Activated CD8-positive, alpha-beta memory T cell treated with anti-CD3 and anti-CD28 coated beads, Interleukin-2, amount 50 U/mL, for 24 hours (primary cell): Measurements from ENCODE around the gene PRKAR2A.
"Not testable (repeated sequence)": the region's sequence is repeated elsewhere in the genome, so short reads cannot be mapped to it uniquely, and the experiment has no call there.

Experiments
- DNase-seq: peaks from one replicate; pipeline ENCODE4 v3.0.0-alpha.2; 2020; ENCODE audit errors: extremely low read depth

PRKAR2A gene

GRCh38 chr3:48835650-48836366, 11.9 kb downstream of the PRKAR2A start:
- no peak for DNase-seq

- no peak for DNase-seq
Measured at GRCh38 chr3:48832684-48833083, 15.0 kb downstream of the PRKAR2A start.

DNA sequence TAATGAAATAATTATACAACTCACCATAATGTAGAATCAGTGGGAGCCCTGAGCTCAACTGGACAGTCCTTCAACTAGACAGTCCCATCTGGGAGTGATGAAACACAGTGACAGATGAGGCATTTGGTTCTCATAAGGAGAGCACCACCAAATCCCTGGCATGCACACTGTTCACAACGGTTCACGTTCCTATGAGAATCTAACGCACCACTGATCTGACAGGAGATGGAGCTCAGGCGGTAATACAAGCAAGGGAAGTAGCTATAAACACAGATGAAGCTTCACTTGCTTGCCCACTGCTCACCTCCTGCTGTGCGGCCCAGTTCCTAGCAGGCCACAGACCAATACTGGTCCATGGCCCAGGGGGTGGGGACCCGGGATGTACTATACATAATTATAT, 17.0 kb downstream of the PRKAR2A start:
- no peak for DNase-seq

DNA sequence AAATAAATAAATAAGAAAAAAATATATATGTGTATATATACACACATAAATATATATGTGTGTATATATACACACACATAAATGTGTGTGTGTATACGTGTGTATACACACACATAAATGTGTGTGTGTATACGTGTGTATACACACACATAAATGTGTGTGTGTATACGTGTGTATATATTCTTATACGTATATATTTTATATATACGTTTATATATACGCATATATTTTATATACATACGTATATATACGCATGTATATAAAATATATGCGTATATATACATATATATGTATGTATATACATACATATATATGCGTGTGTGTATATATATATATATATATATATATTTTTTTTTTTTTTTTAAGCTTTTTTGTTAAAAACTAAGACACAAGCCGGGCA, 18.1 kb downstream of the PRKAR2A start:
- DNase-seq = not testable (repeated sequence)

DNA sequence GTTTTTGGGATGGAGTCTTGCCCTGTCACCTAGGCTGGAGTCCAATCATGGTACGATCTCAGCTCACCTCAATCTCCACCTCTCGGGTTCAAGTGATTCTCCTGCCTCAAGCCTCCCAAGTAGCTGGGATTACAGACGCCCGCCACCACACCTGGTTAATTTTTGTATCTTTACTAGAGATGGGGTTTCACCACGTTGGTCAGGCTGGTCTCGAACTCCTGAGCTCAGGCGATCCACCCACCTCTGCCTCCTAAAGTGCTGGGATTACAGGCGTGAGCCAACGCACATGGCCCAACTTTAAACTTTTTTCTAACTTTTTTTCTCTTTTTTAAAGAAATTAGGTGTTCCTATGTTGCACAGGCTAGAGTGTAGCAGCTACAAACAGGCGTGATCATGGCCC, 19.8 kb downstream of the PRKAR2A start:
- not testable (repeated sequence) for DNase-seq

- DNase-seq = no peak
Measured at GRCh38 chr3:48826451-48826850, 21.2 kb downstream of the PRKAR2A start.

- no peak for DNase-seq
Measured at GRCh38 chr3:48820612-48821324, 26.9 kb downstream of the PRKAR2A start.

DNA sequence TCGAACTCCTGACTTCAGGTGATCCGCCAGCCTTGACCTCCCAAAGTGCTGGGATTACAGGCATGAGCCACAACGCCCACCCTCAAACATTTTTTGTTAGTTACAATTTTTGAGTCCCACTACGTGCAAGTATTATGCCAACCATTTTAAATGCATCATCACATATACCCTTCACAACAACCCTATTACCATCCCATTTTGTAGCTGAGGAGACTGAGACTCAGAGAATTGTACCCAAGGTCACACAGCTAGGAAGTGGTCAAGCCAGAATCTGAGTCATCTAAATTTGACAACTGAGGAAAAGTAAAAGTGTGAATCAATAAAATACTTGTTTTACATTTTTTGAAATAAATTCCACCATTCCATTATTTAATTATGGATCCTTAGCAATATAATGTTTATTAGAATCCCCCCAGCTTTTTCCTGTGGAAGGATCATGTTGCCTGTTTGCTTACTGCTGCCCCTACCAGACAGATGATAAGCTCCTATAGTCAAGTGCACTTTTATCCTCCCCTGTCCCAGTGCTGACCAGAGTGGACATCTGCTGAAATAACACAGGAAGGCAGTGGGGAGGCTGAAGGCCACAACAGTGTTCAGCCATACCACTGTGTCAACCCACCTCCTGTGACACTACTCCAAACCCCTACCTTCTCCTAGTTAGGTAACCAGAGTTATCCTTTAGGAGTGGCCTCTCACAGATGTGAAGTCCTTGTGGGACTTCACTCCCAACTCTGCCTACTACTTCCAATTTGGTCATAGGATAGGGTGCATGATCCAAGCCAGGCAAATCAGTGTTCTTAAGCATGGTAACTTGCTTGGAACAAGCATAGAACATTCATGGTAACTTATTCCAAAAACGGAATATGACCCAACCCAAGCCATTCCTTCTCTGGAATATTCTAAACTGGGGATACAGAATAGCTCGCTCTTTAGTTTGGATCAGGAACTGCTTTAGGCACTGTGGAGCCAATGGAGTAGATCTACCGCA, 28.1 kb downstream of the PRKAR2A start:
- no peak for DNase-seq

GRCh38 chr3:48811524-48811923, 36.1 kb downstream of the PRKAR2A start:
- DNase-seq = no peak

GRCh38 chr3:48804930-48805329, 42.7 kb downstream of the PRKAR2A start:
- DNase-seq = no peak

- DNase-seq = not testable (repeated sequence)
Measured at GRCh38 chr3:48800831-48801230, 46.8 kb downstream of the PRKAR2A start.

- no peak for DNase-seq
Measured at GRCh38 chr3:48798998-48799397, 48.7 kb downstream of the PRKAR2A start.

- DNase-seq = no peak
Measured at GRCh38 chr3:48797626-48798025, 50.0 kb downstream of the PRKAR2A start.

DNA sequence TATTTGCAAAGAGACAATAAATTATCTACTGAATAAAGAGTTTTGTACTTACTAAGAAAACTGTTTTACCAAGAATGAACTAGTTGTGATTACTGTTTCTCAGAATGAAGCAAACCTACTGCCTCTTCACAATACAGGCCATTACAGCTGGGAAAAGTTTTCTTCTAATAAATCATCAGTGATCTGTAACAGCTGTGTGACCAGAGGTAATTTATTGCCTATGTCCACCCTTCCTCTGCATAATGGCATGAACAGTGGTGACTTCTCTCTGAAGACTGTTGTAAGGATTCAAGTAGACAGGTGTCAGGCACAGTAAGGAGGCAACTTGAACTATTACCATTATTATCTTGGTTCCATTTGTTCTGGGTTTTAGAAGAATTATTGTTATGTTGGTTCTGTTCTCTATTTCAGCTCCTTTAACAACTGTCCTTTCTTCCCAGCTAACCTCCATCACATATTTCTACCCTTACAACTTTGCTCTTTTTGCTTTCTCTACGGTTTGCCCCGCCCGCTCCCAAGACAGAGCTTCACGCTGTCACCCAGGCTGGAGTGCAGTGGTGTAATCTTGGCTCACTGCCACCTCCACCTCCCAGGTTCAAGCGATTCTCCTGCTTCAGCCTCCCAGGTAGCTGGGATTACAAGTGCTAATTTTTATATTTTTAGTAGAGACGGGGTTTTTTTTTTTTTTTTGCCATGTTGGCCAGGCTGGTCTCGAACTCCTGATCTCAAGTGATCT, 51.5 kb downstream of the PRKAR2A start:
- DNase-seq = no peak

DNA sequence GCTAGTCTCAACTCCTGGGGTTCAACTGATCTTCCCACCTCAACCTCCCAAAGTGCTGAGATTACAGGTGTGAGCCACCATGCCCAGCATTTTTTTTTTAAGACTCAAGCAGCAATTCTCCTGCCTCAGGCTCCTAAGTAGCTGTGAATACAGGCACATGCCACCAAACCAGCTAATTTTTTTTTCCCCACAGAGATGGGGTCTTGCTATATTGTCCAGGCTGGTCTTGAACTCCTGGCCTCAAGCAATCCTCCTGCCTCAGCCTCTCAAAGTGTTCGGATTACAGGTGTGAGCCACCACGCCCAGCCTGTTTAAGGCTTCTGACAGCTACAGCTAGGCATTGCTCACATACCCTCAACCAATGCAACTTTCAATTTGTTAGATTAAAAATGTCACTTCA, 54.2 kb downstream of the PRKAR2A start:
- not testable (repeated sequence) for DNase-seq

- DNase-seq = no peak
Measured at GRCh38 chr3:48789665-48790064, 58.0 kb downstream of the PRKAR2A start.

DNA sequence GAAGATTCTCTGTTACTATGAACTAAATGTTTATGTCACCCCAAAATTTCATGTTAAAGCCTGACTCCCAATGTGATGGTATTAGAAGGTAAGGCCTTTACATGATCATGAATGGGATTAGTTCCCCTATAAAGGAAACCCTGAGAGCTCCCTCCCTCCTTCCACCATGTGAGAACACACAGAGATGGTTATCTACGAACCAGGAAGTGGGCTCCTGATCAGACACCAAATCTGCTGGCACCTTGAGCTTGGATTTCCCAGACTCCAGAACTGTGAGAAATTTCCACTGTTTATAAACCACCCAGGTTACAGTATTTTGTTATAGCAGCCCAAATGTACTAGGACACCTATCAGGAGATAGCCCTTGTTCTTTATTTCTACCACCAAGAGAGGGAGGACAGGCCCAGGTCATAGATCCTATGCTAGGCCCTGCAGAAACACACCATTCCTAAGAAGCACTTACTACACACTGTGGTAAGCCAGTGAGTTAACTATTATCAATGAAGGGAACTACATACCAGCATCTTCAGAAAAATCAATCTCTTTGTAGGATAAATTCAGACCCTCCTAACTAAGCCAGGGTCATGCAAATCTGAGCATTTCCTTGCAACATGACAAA, 59.0 kb downstream of the PRKAR2A start:
- DNase-seq = no peak

- DNase-seq = no peak
Measured at GRCh38 chr3:48784426-48785120, 63.1 kb downstream of the PRKAR2A start.

DNA sequence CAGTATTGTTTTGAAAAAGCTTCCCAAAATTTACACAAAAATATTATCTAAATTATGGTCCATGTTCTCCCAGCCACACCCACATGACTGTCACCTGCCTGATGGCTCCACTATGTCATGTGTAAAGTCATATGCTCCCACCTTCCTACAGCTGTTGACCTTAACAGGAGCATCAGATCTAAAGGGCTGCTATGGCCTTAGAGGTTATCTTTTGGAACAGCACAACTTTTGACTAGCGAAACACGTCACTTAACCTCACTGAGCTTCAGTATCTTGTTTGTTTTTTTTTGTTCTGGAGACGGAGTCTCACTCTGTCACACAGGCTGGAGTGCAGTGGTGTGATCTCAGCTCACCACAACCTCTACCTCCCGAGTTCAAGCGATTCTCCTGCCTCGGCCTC, 64.4 kb downstream of the PRKAR2A start:
- no peak for DNase-seq

GRCh38 chr3:48782046-48782445, 65.6 kb downstream of the PRKAR2A start:
- DNase-seq = no peak
